IMR-90 (cell line): ENCODE data around the gene SYCP3. TPM values are rescaled to one million over a fixed set of nuclear protein-coding genes. Genes with fewer than 3 reads are reported as not detected.

ENCODE experiments used
- ATAC-seq: fragments of 200-7000 bp; cut with Tn5 transposase; 2 replicates; pipeline ENCODE4 v1.9.1; 2020; ENCODE audit warnings: low read depth, mild to moderate bottlenecking, moderate library complexity
- BruUV-seq: library from RNA; stranded (reverse); fragments of 400-500 nt; replicated peaks from 2 replicates; lab custom pipeline; 2021; lab: Mats Ljungman, UMichigan
- CTCF ChIA-PET: fragments of 300-600 bp; formaldehyde crosslinking; extraction: SDS; loops from one replicate; lab custom pipeline; 2021; ENCODE audit warnings: antibody characterized with exemption; lab: Yijun Ruan, JAX
- POLR2A ChIA-PET: fragments of 300-600 bp; sonication (Branson Sonifier 250); formaldehyde crosslinking; loops from one replicate; lab custom pipeline; 2022; ENCODE audit warnings: antibody characterized with exemption; ENCODE audit not compliant: unreplicated experiment; lab: Charles Lee
- DNase-seq: peaks from one replicate; pipeline ENCODE4 v3.0.0; 2013
- H2AFZ ChIP-seq: replicated peaks from 2 replicates; pipeline ENCODE3; 2013; ENCODE audit warnings: low read length, mild to moderate bottlenecking; ENCODE audit not compliant: poor library complexity
- H2AK5ac ChIP-seq: 2 replicates; pipeline ENCODE4 v1.6.1; 2013; ENCODE audit warnings: low read depth, low read length, inconsistent platforms
- H2AK9ac ChIP-seq: replicated peaks from 2 replicates; pipeline ENCODE3; 2013; ENCODE audit warnings: mild to moderate bottlenecking, low read depth, low read length, moderate library complexity; ENCODE audit not compliant: poor library complexity
- H2BK120ac ChIP-seq: 2 replicates; pipeline ENCODE4 v1.6.1; 2013; ENCODE audit warnings: low read depth, low read length, inconsistent platforms
- H2BK15ac ChIP-seq: 3 replicates; pipeline ENCODE4 v1.6.1; 2013; ENCODE audit warnings: low read depth, low read length, inconsistent platforms
- H2BK20ac ChIP-seq: 2 replicates; pipeline ENCODE4 v1.6.1; 2013; ENCODE audit warnings: low read depth, mild to moderate bottlenecking, inconsistent platforms, low read length, moderate library complexity
- H2BK5ac ChIP-seq: 2 replicates; pipeline ENCODE4 v1.6.1; 2013; ENCODE audit warnings: mild to moderate bottlenecking, low read depth, low read length, inconsistent platforms; ENCODE audit not compliant: poor library complexity, severe bottlenecking
- H3K14ac ChIP-seq: replicated peaks from 2 replicates; pipeline ENCODE4 v1.6.1; 2013; ENCODE audit warnings: low read depth, low read length, inconsistent platforms
- H3K18ac ChIP-seq: 2 replicates; pipeline ENCODE4 v1.6.1; 2013; ENCODE audit warnings: low read depth, low read length, control low read depth
- H3K23ac ChIP-seq: 2 replicates; pipeline ENCODE4 v1.6.1; 2013; ENCODE audit warnings: low read depth, low read length, inconsistent platforms
- H3K27ac ChIP-seq: 2 replicates; pipeline ENCODE4 v1.5.1; 2013; ENCODE audit warnings: mild to moderate bottlenecking, control low read depth, low read length; ENCODE audit not compliant: insufficient read depth
- H3K27me3 ChIP-seq: 2 replicates; pipeline ENCODE4 v1.6.1; 2013; ENCODE audit warnings: low read length; ENCODE audit not compliant: control insufficient read depth, insufficient read depth
- H3K36me3 ChIP-seq: 2 replicates; pipeline ENCODE4 v1.6.1; 2013; ENCODE audit warnings: low read length, mixed read lengths; ENCODE audit not compliant: control insufficient read depth, insufficient read depth
- H3K4ac ChIP-seq: 2 replicates; pipeline ENCODE4 v1.6.1; 2013; ENCODE audit warnings: low read depth, low read length, inconsistent platforms
- H3K4me1 ChIP-seq: 2 replicates; pipeline ENCODE4 v1.6.1; 2013; ENCODE audit warnings: low read length, mixed read lengths; ENCODE audit not compliant: control insufficient read depth, insufficient read depth
- H3K4me2 ChIP-seq: 2 replicates; pipeline ENCODE4 v1.6.1; 2013; ENCODE audit warnings: low read depth, mild to moderate bottlenecking, control low read depth, low read length, moderate library complexity
- H3K4me3 ChIP-seq: 2 replicates; pipeline ENCODE4 v1.5.1; 2013; ENCODE audit warnings: low read depth, mild to moderate bottlenecking, control low read depth, low read length, moderate library complexity; ENCODE audit not compliant: insufficient read depth
- H3K56ac ChIP-seq: 2 replicates; pipeline ENCODE4 v1.6.1; 2013; ENCODE audit warnings: low read length, inconsistent platforms; ENCODE audit not compliant: insufficient read depth; ENCODE audit errors: extremely low read depth
- H3K79me1 ChIP-seq, 2 experiments: 2 replicates each; pipeline ENCODE4 v1.6.1; 2013; ENCODE audit warnings: low read length in 2 of 2, inconsistent platforms in 1 of 2, low read depth in 1 of 2
- H3K9ac ChIP-seq: 2 replicates; pipeline ENCODE4 v1.6.1; 2013; ENCODE audit warnings: low read depth, low read length, control low read depth
- H3K9me1 ChIP-seq: 2 replicates; pipeline ENCODE4 v1.6.1; 2013; ENCODE audit warnings: low read length, inconsistent platforms; ENCODE audit not compliant: insufficient read depth
- H3K9me3 ChIP-seq: 2 replicates; pipeline ENCODE4 v1.6.1; 2013; ENCODE audit warnings: low read length; ENCODE audit not compliant: control insufficient read depth, insufficient read depth
- H4K20me1 ChIP-seq: 2 replicates; pipeline ENCODE4 v1.6.1; 2013; ENCODE audit warnings: low read length, inconsistent platforms; ENCODE audit not compliant: insufficient read depth
- H4K5ac ChIP-seq: 2 replicates; pipeline ENCODE4 v1.6.1; 2013; ENCODE audit warnings: mild to moderate bottlenecking, low read depth, low read length, control low read depth
- H4K8ac ChIP-seq, 2 experiments: 2 replicates each; pipeline ENCODE4 v1.6.1; 2013; ENCODE audit warnings: low read depth in 2 of 2, low read length in 2 of 2, control low read depth in 1 of 2, inconsistent platforms in 1 of 2
- H4K91ac ChIP-seq: 2 replicates; pipeline ENCODE4 v1.6.1; 2013; ENCODE audit warnings: low read depth, low read length, inconsistent platforms; ENCODE audit not compliant: insufficient read depth
- BHLHE40 ChIP-seq: fragments of 150-350 bp; IDR thresholded peaks from 2 replicates; pipeline ENCODE4 v1.6.1; 2016; ENCODE audit warnings: mild to moderate bottlenecking, low read depth, low read length
- CHD1 ChIP-seq: IDR thresholded peaks from 2 replicates; pipeline ENCODE4 v1.6.1; 2012; ENCODE audit warnings: low read depth, low read length, improper control_type of control experiment
- FOS ChIP-seq: fragments of 150-350 bp; IDR thresholded peaks from 2 replicates; pipeline ENCODE4 v1.6.1; 2016; ENCODE audit warnings: low read depth, low read length
- MAFK ChIP-seq: IDR thresholded peaks from 2 replicates; pipeline ENCODE4 v1.6.1; 2012; ENCODE audit warnings: low read depth, low read length, improper control_type of control experiment
- MAZ ChIP-seq: IDR thresholded peaks from 2 replicates; pipeline ENCODE4 v1.6.1; 2012; ENCODE audit warnings: low read depth, mild to moderate bottlenecking, low read length, improper control_type of control experiment, moderate library complexity, borderline replicate concordance
- MXI1 ChIP-seq: IDR thresholded peaks from 2 replicates; pipeline ENCODE4 v1.6.1; 2012; ENCODE audit warnings: low read depth, mild to moderate bottlenecking, low read length, moderate library complexity, borderline replicate concordance
- NFE2L2 ChIP-seq: fragments of 150-350 bp; IDR thresholded peaks from 2 replicates; pipeline ENCODE4 v1.6.1; 2016; ENCODE audit warnings: low read depth, mild to moderate bottlenecking, low read length
- RAD21 ChIP-seq: IDR thresholded peaks from 2 replicates; pipeline ENCODE4 v1.6.1; 2012; ENCODE audit warnings: low read length, improper control_type of control experiment
- RCOR1 ChIP-seq: IDR thresholded peaks from 2 replicates; pipeline ENCODE4 v1.6.1; 2012; ENCODE audit warnings: mild to moderate bottlenecking, low read length, improper control_type of control experiment; ENCODE audit not compliant: insufficient replicate concordance
- RFX5 ChIP-seq: IDR thresholded peaks from 2 replicates; pipeline ENCODE4 v1.8.0; 2012; ENCODE audit warnings: low read depth, mild to moderate bottlenecking, low read length, moderate library complexity
- SMC3 ChIP-seq: fragments of 150-350 bp; IDR thresholded peaks from 2 replicates; pipeline ENCODE4 v1.6.1; 2016; ENCODE audit warnings: low read depth, mild to moderate bottlenecking, antibody characterized with exemption, low read length, moderate library complexity
- dilution Hi-C: fragments of 300-500 bp; cut with HindIII; formaldehyde crosslinking; loops from one replicate; pipeline ENCODE4 v1.14.3; 2018; ENCODE audit warnings: low sequenced_read_pairs; ENCODE audit not compliant: unreplicated experiment
- in situ Hi-C: fragments of 300-500 bp; cut with MboI; formaldehyde crosslinking; loops from 3 replicates; pipeline ENCODE4 v1.14.3; 2019; ENCODE audit warnings: low sequenced_read_pairs, inconsistent platforms, mixed read lengths
- intact Hi-C: fragments of 100-400 bp; cut with micrococcal nuclease; formaldehyde crosslinking; loops from 2 replicates; pipeline ENCODE4 v1.10.0; 2022
- polyA plus RNA-seq, 3 experiments: library from polyadenylated mRNA; depleted of rRNA; stranded (reverse); fragments of >200 nt; gene quantifications; 2 replicates each; pipeline ENCODE4 v1.2.3, GENCODE V29; 2012; ENCODE audit warnings: low replicate concordance in 1 of 3
- total RNA-seq: library from RNA; depleted of rRNA; stranded (reverse); fragments of >200 nt; gene quantifications from 2 replicates; pipeline ENCODE4 v1.2.3, GENCODE V29; 2012
- TF ChIP-seq, protein P1 (sequence below): conservative IDR thresholded peaks from 2 replicates; pipeline ENCODE4 v1.5.1; 2012; ENCODE audit warnings: mild to moderate bottlenecking, low read depth, low read length, improper control_type of control experiment
- TF ChIP-seq, protein P2 (sequence below): fragments of 150-350 bp; IDR thresholded peaks from 2 replicates; pipeline ENCODE4 v1.6.1; 2017; ENCODE audit warnings: mild to moderate bottlenecking, antibody characterized with exemption, low read length, low read depth

The SYCP3 gene
- total and polyA plus RNA-seq, 2 of the 4 experiments (the other 2 are of a cell fraction), result 0.07 TPM; not detected in 1

DNA sequence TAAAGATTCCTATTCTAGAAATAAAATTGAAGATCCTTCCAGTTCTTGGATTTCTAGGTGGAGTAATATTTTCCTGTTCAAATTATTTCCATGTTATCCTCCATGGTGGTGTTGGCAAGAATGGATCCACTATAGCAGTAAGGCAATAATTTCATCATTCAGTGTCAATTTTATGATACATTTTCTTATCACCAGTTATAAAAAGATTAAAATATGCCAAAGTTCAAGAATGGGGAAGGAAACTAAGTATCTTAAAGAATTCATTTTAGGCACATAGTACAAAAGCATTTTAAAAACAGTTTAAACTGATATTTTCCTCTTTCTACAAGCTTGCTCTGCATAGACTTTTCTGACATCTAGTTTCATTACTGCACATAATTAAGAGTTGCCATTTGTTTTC lies 19.1 kb downstream of the SYCP3 start:
- Histone ChIP-seq H2BK20ac (no peak overlapping the region), H3K9ac (no peak overlapping the region), H4K91ac (no peak overlapping the region), H3K79me1 (no peaks in the 10 kb centered on the region; a peak in 1 of 4 replicates), H3K9me3 (no peaks in the 10 kb centered on the region), H2AK9ac (no peak overlapping the region), H2AK5ac (no peak overlapping the region), H2BK120ac (no peak overlapping the region), H4K5ac (no peak overlapping the region), H3K4ac (no peak overlapping the region), H3K36me3 (peaks cover 3% of the 10 kb centered on the region; the same call in 1 of the 2 replicates), H2BK15ac (no peak overlapping the region), H3K4me3 (no peak overlapping the region), H3K4me1 (no peaks in the 10 kb centered on the region; the same call in 1 of the 2 replicates), H3K9me1 (peaks cover 7% of the 10 kb centered on the region; the same call in 1 of the 2 replicates), H3K27me3 (no peaks in the 10 kb centered on the region), H2AFZ (no peak overlapping the region), H3K23ac (no peak overlapping the region), H2BK5ac (no peak overlapping the region), H4K8ac (no peak overlapping the region), H3K14ac (no peak overlapping the region), H3K27ac (no peak overlapping the region), H4K20me1 (no peaks in the 10 kb centered on the region), H3K56ac (no peak overlapping the region), H3K18ac (no peak overlapping the region), H3K4me2 (no peak overlapping the region)
- CTCF ChIA-PET, result no interaction called here
- no TSS peak for BruUV-seq
- intact Hi-C loops, result no loop called here
- dilution Hi-C loops, result no loop called here
- ATAC-seq, result no peak
- DNase-seq, result no peak
- in situ Hi-C loops, result no loop called here
- POLR2A ChIA-PET, result no interaction called here
- TF ChIP-seq SMC3, result no peak
- no peak for TF ChIP-seq FOS
- no peak for TF ChIP-seq MAFK
- no peak for TF ChIP-seq CHD1
- TF ChIP-seq BHLHE40, result no peak
- TF ChIP-seq, protein P1, sequence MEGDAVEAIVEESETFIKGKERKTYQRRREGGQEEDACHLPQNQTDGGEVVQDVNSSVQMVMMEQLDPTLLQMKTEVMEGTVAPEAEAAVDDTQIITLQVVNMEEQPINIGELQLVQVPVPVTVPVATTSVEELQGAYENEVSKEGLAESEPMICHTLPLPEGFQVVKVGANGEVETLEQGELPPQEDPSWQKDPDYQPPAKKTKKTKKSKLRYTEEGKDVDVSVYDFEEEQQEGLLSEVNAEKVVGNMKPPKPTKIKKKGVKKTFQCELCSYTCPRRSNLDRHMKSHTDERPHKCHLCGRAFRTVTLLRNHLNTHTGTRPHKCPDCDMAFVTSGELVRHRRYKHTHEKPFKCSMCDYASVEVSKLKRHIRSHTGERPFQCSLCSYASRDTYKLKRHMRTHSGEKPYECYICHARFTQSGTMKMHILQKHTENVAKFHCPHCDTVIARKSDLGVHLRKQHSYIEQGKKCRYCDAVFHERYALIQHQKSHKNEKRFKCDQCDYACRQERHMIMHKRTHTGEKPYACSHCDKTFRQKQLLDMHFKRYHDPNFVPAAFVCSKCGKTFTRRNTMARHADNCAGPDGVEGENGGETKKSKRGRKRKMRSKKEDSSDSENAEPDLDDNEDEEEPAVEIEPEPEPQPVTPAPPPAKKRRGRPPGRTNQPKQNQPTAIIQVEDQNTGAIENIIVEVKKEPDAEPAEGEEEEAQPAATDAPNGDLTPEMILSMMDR, result no peak
- no peak for TF ChIP-seq RFX5
- no peak for TF ChIP-seq NFE2L2
- no peak for TF ChIP-seq MAZ
- TF ChIP-seq, protein P2, sequence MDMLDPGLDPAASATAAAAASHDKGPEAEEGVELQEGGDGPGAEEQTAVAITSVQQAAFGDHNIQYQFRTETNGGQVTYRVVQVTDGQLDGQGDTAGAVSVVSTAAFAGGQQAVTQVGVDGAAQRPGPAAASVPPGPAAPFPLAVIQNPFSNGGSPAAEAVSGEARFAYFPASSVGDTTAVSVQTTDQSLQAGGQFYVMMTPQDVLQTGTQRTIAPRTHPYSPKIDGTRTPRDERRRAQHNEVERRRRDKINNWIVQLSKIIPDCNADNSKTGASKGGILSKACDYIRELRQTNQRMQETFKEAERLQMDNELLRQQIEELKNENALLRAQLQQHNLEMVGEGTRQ, result no peak
- TF ChIP-seq MXI1, result no peak
- TF ChIP-seq RCOR1, result no peak
- TF ChIP-seq RAD21, result no peak
